GM18519 (cell line): ENCODE results near the gene KRT39.

Source experiments
- ATAC-seq: cut with Tn5 transposase; IDR thresholded peaks from one replicate; pipeline ENCODE4 v1.9.1; 2021; ENCODE audit warnings: mild to moderate bottlenecking, moderate library complexity; ENCODE audit not compliant: unreplicated experiment, low FRiP score

KRT39 gene

GRCh38 chr17:40909351-40909750 lies 57.4 kb downstream of the KRT39 start:
- ATAC-seq = no peak
